Measurements from ENCODE around the gene MAL.

GRCh38 chr2:95054016-95054415 is 28.5 kb downstream of the MAL start:
- TF ChIP-seq CTCF (conservative IDR thresholded peaks at IDR 0.05; ENCODE audit: low read length) (no peak), EZH2phosphoT487 (IDR thresholded peaks at IDR 0.05; ENCODE audit: borderline replicate concordance) (no peak)
